Measurements from ENCODE around the gene SLC18A2.

GRCh38 chr10:117271427-117271826 is 30.5 kb downstream of the SLC18A2 start:
- TF ChIP-seq CTCF (IDR thresholded peaks at IDR 0.05) (no peak), POLR2A (IDR thresholded peaks at IDR 0.05) (no peak)

Data from Peyer's patch (tissue), 4 donors.